GM20431 (cell line): ENCODE measurements around the gene SLC17A6.

Experiments used
- in situ Hi-C: fragments of 300-500 bp; cut with MseI, MboI; formaldehyde crosslinking; loops from one replicate; pipeline ENCODE4 v1.15.0; 2020; ENCODE audit warnings: low sequenced_read_pairs; ENCODE audit not compliant: unreplicated experiment

The SLC17A6 gene

DNA sequence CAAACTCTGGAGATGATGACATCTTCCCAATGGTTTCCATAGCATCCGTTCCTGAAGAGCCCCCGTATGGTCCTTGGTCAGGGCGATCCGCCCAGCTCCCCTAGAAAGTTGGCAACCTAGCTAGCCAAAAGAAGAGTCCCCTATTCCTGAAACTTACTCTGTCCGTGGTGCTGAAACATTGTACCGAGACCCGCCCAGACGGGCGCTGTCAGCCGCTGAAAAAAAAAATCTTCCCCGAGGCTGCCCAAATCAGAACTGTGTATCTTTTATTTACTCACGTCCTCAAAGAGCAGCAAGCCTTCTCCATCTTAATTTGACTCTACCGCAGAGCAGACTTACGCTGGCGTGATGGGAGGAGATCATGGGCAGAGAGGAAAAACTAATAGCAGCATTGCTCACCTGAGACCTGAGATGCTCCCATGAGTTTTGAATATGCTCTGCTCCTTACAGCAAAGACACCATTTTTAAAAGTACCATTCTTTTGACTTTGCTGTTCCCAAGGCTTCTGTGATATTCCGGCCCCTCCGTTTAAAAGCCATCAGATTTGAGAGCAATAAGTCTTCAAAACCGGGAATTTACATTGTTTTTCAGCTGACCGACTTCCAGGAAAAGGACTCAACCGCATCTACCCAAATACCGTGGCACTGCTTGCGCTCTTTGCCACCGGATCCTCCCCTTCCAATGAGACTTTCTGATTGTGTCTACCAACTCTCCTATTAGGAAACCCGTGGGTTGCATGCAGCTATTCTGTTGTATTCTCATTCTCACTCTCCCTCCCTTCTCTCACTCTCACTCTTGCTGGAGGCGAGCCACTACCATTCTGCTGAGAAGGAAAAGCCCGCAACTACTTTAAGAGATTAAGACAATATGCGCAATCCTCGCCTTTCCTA is at the start of gene SLC17A6:
TSS of gene SLC17A6 (plus strand) at position 786 of the 890 bp plus-strand sequence. CDS start 153 bp downstream, outside the sequence.
- in situ Hi-C loops, result loop anchor here (25.0 kb wide), 1 partner anchor 449 kb away; no protein-coding TSS in a partner anchor

DNA sequence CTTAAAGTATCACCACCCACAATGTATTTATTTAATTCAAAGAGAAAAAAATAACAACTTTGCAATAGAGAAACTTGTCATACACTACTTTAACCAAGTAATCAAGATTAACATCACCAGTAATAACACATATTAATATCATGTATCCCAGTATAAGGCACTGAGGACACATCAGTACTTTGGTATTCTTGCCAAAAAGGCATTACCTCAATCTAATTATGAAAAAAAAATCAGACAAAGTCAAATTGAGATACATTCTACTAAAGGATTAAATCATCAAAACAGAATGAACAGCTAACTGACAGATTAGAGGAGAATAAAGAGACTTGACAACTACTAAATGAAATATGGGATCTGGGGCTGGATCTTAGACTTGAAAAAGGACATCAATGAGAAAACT is 35.8 kb upstream of the SLC17A6 start:
- in situ Hi-C loops, result loop anchor here (10.0 kb wide), 1 partner anchor 138 kb away; no protein-coding TSS in a partner anchor

DNA sequence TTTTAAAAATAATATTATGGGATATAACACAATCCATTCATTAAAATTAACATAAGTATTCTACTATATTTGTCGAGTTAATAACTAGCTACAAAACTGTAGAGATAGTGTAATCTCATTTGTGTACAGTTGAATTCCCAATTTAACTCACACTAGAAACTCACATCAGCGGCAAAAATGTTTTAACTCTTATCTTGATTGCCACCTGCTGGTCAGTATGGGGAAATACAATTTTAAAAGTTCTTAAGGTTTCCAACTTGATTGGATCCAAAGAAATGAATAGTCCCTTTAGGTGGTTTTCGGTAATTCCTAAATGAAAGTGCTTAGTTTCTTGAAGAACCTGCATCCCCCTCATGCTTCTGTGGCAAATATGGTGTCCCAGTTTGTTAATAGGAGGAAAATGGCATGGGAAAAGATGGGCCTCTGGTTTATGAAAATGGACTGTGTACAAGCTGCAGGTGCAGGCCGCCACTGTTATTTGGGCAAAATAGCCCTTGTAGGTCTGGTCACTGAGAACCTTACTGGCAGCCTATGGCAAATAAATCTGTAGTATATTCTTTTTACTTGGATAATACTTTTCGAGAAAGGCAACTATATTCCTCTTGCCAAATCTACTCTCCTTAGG is 33.7 kb upstream of the SLC17A6 start:
- in situ Hi-C loops, result loop anchor here (10.0 kb wide), 1 partner anchor 140 kb away; no protein-coding TSS in a partner anchor

- in situ Hi-C loops, result no loop called here
These were observed 20.5 kb upstream of the SLC17A6 start for GRCh38 chr11:22317656-22318055.

DNA sequence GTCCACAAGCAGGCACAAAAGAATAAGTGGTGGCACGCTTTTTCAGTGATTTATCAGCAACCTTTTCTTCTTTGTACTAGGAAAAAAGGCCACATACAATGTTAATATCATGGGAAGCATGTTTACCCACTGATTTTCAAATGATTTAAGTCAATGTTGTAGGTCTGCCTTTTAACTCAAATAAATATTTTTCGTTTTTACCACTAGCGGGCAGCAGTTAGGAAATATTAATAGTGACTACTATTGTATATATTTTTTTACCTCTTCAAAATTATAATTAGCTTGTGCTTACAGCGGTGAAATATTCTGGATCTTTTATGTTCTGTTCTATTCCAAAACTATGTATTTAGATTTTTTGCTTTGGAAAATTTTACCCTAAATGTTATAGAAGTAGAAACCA is 6.4 kb upstream of the SLC17A6 start:
- in situ Hi-C loops, result loop anchor here (25.0 kb wide), 1 partner anchor 456 kb away; no protein-coding TSS in a partner anchor

- in situ Hi-C loops, result loop anchor here (25.0 kb wide), 1 partner anchor 451 kb away; no protein-coding TSS in a partner anchor
These were observed 1.6 kb upstream of the SLC17A6 start for GRCh38 chr11:22336587-22336986.

DNA sequence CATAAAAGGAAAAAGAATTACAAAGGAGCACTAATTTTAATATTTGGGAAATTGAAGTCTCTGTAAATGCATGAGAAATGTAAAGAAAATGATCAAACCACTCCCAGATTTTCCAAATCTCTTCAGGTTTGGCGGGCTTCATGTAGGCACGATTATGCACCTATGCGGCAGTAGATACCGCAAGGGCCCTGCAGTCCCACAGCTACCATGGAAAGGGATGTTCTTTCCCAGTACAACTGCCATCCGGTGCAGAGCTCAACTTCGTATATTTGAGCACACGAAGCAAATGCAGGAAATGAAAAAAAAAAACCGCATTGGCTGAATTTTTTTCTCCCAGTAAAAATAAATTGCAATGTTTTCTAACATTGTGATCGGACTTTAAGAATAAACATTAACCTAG is 1.4 kb downstream of the SLC17A6 start:
- in situ Hi-C loops, result loop anchor here (25.0 kb wide), 1 partner anchor 448 kb away; no protein-coding TSS in a partner anchor

- in situ Hi-C loops, result loop anchor here (25.0 kb wide), 1 partner anchor 447 kb away; no protein-coding TSS in a partner anchor
These were observed 2.1 kb downstream of the SLC17A6 start for GRCh38 chr11:22340235-22340634.

- in situ Hi-C loops, result loop anchor here (25.0 kb wide), 1 partner anchor 446 kb away; no protein-coding TSS in a partner anchor
These were observed 2.8 kb downstream of the SLC17A6 start for GRCh38 chr11:22340701-22341587.

- in situ Hi-C loops, result loop anchor here (25.0 kb wide), 1 partner anchor 446 kb away; no protein-coding TSS in a partner anchor
These were observed 3.4 kb downstream of the SLC17A6 start for GRCh38 chr11:22341588-22341931.

GRCh38 chr11:22342211-22343031 is 4.2 kb downstream of the SLC17A6 start:
- in situ Hi-C loops, result loop anchor here (25.0 kb wide), 1 partner anchor 445 kb away; no protein-coding TSS in a partner anchor

DNA sequence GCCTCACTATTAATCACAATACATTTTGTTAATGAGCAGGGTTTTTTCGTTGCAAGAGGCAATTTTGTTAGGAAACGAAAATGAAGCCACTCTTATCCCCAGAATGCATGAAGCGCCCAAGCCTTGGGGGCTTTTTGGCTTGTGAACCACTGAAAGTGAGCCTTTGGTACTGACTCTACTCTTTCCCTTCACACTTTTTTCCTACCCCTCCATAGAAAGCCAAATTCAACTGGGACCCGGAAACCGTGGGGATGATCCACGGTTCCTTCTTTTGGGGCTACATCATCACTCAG is 4.8 kb downstream of the SLC17A6 start:
- in situ Hi-C loops, result loop anchor here (25.0 kb wide), 1 partner anchor 444 kb away; no protein-coding TSS in a partner anchor

DNA sequence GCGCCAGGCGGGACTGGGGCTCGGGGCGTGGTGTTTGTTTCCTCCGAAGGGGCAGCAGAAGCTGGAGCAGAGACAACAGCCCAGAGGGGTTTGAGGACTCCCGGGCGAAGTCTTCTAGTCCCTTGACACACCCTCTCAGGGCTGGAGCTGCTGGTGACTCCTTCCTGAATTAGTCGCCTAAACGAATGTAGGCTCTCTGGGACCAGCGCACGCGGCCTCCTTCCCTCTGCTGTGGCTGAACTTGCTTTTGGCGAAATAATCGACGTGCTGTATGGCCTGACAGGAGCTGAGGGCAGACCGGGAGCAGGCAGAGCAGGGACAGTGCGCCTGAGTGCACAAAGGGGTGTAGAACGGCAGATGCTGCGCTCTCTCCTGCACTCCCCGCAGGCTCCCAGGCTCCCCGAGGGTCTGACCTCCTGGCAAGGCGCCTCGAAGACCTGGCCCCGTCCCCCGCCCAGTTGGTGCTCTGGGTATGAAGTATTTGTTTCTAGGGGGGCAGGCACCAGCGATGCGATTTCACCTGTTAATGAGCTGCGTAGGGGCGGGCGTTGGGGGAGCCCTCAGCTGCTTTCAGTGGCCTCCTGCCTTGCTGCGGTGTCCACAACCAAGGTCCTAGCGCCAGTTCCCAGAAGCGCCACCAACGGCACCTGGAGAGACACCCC is 5.3 kb downstream of the SLC17A6 start:
- in situ Hi-C loops, result loop anchor here (25.0 kb wide), 1 partner anchor 444 kb away; no protein-coding TSS in a partner anchor

- in situ Hi-C loops, result loop anchor here (25.0 kb wide), 1 partner anchor 443 kb away; no protein-coding TSS in a partner anchor
These were observed 5.9 kb downstream of the SLC17A6 start for GRCh38 chr11:22344081-22344480.

DNA sequence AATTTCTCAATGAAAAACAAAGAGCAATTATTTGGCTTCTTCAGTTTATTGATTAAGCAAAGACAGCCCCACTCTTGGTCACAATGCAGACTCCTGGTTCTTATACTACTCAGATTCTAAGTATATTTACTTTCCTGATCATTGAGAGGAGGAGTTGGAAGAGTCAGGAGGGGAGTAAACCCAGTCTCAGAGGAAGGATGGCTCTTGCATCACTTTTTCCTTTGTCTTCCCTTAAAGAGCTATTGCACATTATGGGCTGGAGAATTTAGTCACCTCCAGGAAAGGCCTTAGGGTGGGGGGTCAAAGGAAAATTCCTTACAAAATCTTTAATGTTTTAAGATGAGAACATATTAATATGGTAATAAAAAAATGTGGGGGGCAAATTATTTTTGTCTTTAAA is 8.1 kb downstream of the SLC17A6 start:
- in situ Hi-C loops, result loop anchor here (25.0 kb wide), 1 partner anchor 441 kb away; no protein-coding TSS in a partner anchor

- in situ Hi-C loops, result loop anchor here (25.0 kb wide), 1 partner anchor 439 kb away; no protein-coding TSS in a partner anchor
These were observed 9.8 kb downstream of the SLC17A6 start for GRCh38 chr11:22347857-22348487.

GRCh38 chr11:22349491-22349890 is 11.3 kb downstream of the SLC17A6 start:
- in situ Hi-C loops, result loop anchor here (25.0 kb wide), 1 partner anchor 438 kb away; no protein-coding TSS in a partner anchor

- in situ Hi-C loops, result no loop called here
These were observed 21.1 kb downstream of the SLC17A6 start for GRCh38 chr11:22359295-22359694.
